IMR-90 (cell line): ENCODE measurements around the gene DUS3L. TPM values are rescaled to one million over a fixed set of nuclear protein-coding genes. Genes with fewer than 3 reads are reported as not detected.

Source experiments
- ATAC-seq: fragments of 200-7000 bp; cut with Tn5 transposase; 2 replicates; pipeline ENCODE4 v1.9.1; 2020; ENCODE audit warnings: low read depth, mild to moderate bottlenecking, moderate library complexity
- BruUV-seq: library from RNA; stranded (reverse); fragments of 400-500 nt; replicated peaks from 2 replicates; lab custom pipeline; 2021; lab: Mats Ljungman, UMichigan
- CTCF ChIA-PET: fragments of 300-600 bp; formaldehyde crosslinking; extraction: SDS; loops from one replicate; lab custom pipeline; 2021; ENCODE audit warnings: antibody characterized with exemption; lab: Yijun Ruan, JAX
- POLR2A ChIA-PET: fragments of 300-600 bp; sonication (Branson Sonifier 250); formaldehyde crosslinking; loops from one replicate; lab custom pipeline; 2022; ENCODE audit warnings: antibody characterized with exemption; ENCODE audit not compliant: unreplicated experiment; lab: Charles Lee
- DNase-seq: peaks from one replicate; pipeline ENCODE4 v3.0.0; 2013
- H2AFZ ChIP-seq: replicated peaks from 2 replicates; pipeline ENCODE3; 2013; ENCODE audit warnings: low read length, mild to moderate bottlenecking; ENCODE audit not compliant: poor library complexity
- H2AK5ac ChIP-seq: 2 replicates; pipeline ENCODE4 v1.6.1; 2013; ENCODE audit warnings: low read depth, low read length, inconsistent platforms
- H2AK9ac ChIP-seq: replicated peaks from 2 replicates; pipeline ENCODE3; 2013; ENCODE audit warnings: mild to moderate bottlenecking, low read depth, low read length, moderate library complexity; ENCODE audit not compliant: poor library complexity
- H2BK120ac ChIP-seq: 2 replicates; pipeline ENCODE4 v1.6.1; 2013; ENCODE audit warnings: low read depth, low read length, inconsistent platforms
- H2BK15ac ChIP-seq: 3 replicates; pipeline ENCODE4 v1.6.1; 2013; ENCODE audit warnings: low read depth, low read length, inconsistent platforms
- H2BK20ac ChIP-seq: 2 replicates; pipeline ENCODE4 v1.6.1; 2013; ENCODE audit warnings: low read depth, mild to moderate bottlenecking, inconsistent platforms, low read length, moderate library complexity
- H2BK5ac ChIP-seq: 2 replicates; pipeline ENCODE4 v1.6.1; 2013; ENCODE audit warnings: mild to moderate bottlenecking, low read depth, low read length, inconsistent platforms; ENCODE audit not compliant: poor library complexity, severe bottlenecking
- H3K14ac ChIP-seq: replicated peaks from 2 replicates; pipeline ENCODE4 v1.6.1; 2013; ENCODE audit warnings: low read depth, low read length, inconsistent platforms
- H3K18ac ChIP-seq: 2 replicates; pipeline ENCODE4 v1.6.1; 2013; ENCODE audit warnings: low read depth, low read length, control low read depth
- H3K23ac ChIP-seq: 2 replicates; pipeline ENCODE4 v1.6.1; 2013; ENCODE audit warnings: low read depth, low read length, inconsistent platforms
- H3K27ac ChIP-seq: 2 replicates; pipeline ENCODE4 v1.5.1; 2013; ENCODE audit warnings: mild to moderate bottlenecking, control low read depth, low read length; ENCODE audit not compliant: insufficient read depth
- H3K27me3 ChIP-seq: 2 replicates; pipeline ENCODE4 v1.6.1; 2013; ENCODE audit warnings: low read length; ENCODE audit not compliant: control insufficient read depth, insufficient read depth
- H3K36me3 ChIP-seq: 2 replicates; pipeline ENCODE4 v1.6.1; 2013; ENCODE audit warnings: low read length, mixed read lengths; ENCODE audit not compliant: control insufficient read depth, insufficient read depth
- H3K4ac ChIP-seq: 2 replicates; pipeline ENCODE4 v1.6.1; 2013; ENCODE audit warnings: low read depth, low read length, inconsistent platforms
- H3K4me1 ChIP-seq: 2 replicates; pipeline ENCODE4 v1.6.1; 2013; ENCODE audit warnings: low read length, mixed read lengths; ENCODE audit not compliant: control insufficient read depth, insufficient read depth
- H3K4me2 ChIP-seq: 2 replicates; pipeline ENCODE4 v1.6.1; 2013; ENCODE audit warnings: low read depth, mild to moderate bottlenecking, control low read depth, low read length, moderate library complexity
- H3K4me3 ChIP-seq: 2 replicates; pipeline ENCODE4 v1.5.1; 2013; ENCODE audit warnings: low read depth, mild to moderate bottlenecking, control low read depth, low read length, moderate library complexity; ENCODE audit not compliant: insufficient read depth
- H3K56ac ChIP-seq: 2 replicates; pipeline ENCODE4 v1.6.1; 2013; ENCODE audit warnings: low read length, inconsistent platforms; ENCODE audit not compliant: insufficient read depth; ENCODE audit errors: extremely low read depth
- H3K79me1 ChIP-seq, 2 experiments: 2 replicates each; pipeline ENCODE4 v1.6.1; 2013; ENCODE audit warnings: low read length in 2 of 2, inconsistent platforms in 1 of 2, low read depth in 1 of 2
- H3K9ac ChIP-seq: 2 replicates; pipeline ENCODE4 v1.6.1; 2013; ENCODE audit warnings: low read depth, low read length, control low read depth
- H3K9me1 ChIP-seq: 2 replicates; pipeline ENCODE4 v1.6.1; 2013; ENCODE audit warnings: low read length, inconsistent platforms; ENCODE audit not compliant: insufficient read depth
- H3K9me3 ChIP-seq: 2 replicates; pipeline ENCODE4 v1.6.1; 2013; ENCODE audit warnings: low read length; ENCODE audit not compliant: control insufficient read depth, insufficient read depth
- H4K20me1 ChIP-seq: 2 replicates; pipeline ENCODE4 v1.6.1; 2013; ENCODE audit warnings: low read length, inconsistent platforms; ENCODE audit not compliant: insufficient read depth
- H4K5ac ChIP-seq: 2 replicates; pipeline ENCODE4 v1.6.1; 2013; ENCODE audit warnings: mild to moderate bottlenecking, low read depth, low read length, control low read depth
- H4K8ac ChIP-seq, 2 experiments: 2 replicates each; pipeline ENCODE4 v1.6.1; 2013; ENCODE audit warnings: low read depth in 2 of 2, low read length in 2 of 2, control low read depth in 1 of 2, inconsistent platforms in 1 of 2
- H4K91ac ChIP-seq: 2 replicates; pipeline ENCODE4 v1.6.1; 2013; ENCODE audit warnings: low read depth, low read length, inconsistent platforms; ENCODE audit not compliant: insufficient read depth
- CEBPB ChIP-seq: IDR thresholded peaks from 2 replicates; pipeline ENCODE4 v1.6.1; 2012; ENCODE audit warnings: low read depth, low read length, improper control_type of control experiment
- FOS ChIP-seq: fragments of 150-350 bp; IDR thresholded peaks from 2 replicates; pipeline ENCODE4 v1.6.1; 2016; ENCODE audit warnings: low read depth, low read length
- MAFK ChIP-seq: IDR thresholded peaks from 2 replicates; pipeline ENCODE4 v1.6.1; 2012; ENCODE audit warnings: low read depth, low read length, improper control_type of control experiment
- MXI1 ChIP-seq: IDR thresholded peaks from 2 replicates; pipeline ENCODE4 v1.6.1; 2012; ENCODE audit warnings: low read depth, mild to moderate bottlenecking, low read length, moderate library complexity, borderline replicate concordance
- POLR2A ChIP-seq: IDR thresholded peaks from 2 replicates; pipeline ENCODE4 v1.6.1; 2012; ENCODE audit warnings: mild to moderate bottlenecking, low read depth, low read length
- RFX5 ChIP-seq: IDR thresholded peaks from 2 replicates; pipeline ENCODE4 v1.8.0; 2012; ENCODE audit warnings: low read depth, mild to moderate bottlenecking, low read length, moderate library complexity
- SMC3 ChIP-seq: fragments of 150-350 bp; IDR thresholded peaks from 2 replicates; pipeline ENCODE4 v1.6.1; 2016; ENCODE audit warnings: low read depth, mild to moderate bottlenecking, antibody characterized with exemption, low read length, moderate library complexity
- WGBS, 2 experiments: methylation state at CpG; one replicate each; pipeline versions ENCODE4 v1.1.5 to v1.1.7; 2013; ENCODE audit warnings: missing lambda C conversion rate in 2 of 2; ENCODE audit not compliant: insufficient read length in 1 of 2; ENCODE audit errors: extremely low coverage in 2 of 2; 5-methylcytosine and 5-hydroxymethylcytosine counted together
- dilution Hi-C: fragments of 300-500 bp; cut with HindIII; formaldehyde crosslinking; loops from one replicate; pipeline ENCODE4 v1.14.3; 2018; ENCODE audit warnings: low sequenced_read_pairs; ENCODE audit not compliant: unreplicated experiment
- in situ Hi-C: fragments of 300-500 bp; cut with MboI; formaldehyde crosslinking; loops from 3 replicates; pipeline ENCODE4 v1.14.3; 2019; ENCODE audit warnings: low sequenced_read_pairs, inconsistent platforms, mixed read lengths
- intact Hi-C: fragments of 100-400 bp; cut with micrococcal nuclease; formaldehyde crosslinking; loops from 2 replicates; pipeline ENCODE4 v1.10.0; 2022
- polyA plus RNA-seq, 3 experiments: library from polyadenylated mRNA; depleted of rRNA; stranded (reverse); fragments of >200 nt; gene quantifications; 2 replicates each; pipeline ENCODE4 v1.2.3, GENCODE V29; 2012; ENCODE audit warnings: low replicate concordance in 1 of 3
- total RNA-seq: library from RNA; depleted of rRNA; stranded (reverse); fragments of >200 nt; gene quantifications from 2 replicates; pipeline ENCODE4 v1.2.3, GENCODE V29; 2012
- TF ChIP-seq, protein P1 (sequence below): fragments of 150-350 bp; IDR thresholded peaks from 2 replicates; pipeline ENCODE4 v1.6.1; 2016; ENCODE audit warnings: low read depth, mild to moderate bottlenecking, low read length, moderate library complexity, borderline replicate concordance
- TF ChIP-seq, protein P2 (sequence below): conservative IDR thresholded peaks from 2 replicates; pipeline ENCODE4 v1.5.1; 2012; ENCODE audit warnings: mild to moderate bottlenecking, low read depth, low read length, improper control_type of control experiment
- TF ChIP-seq, protein P3 (sequence below): fragments of 150-350 bp; IDR thresholded peaks from 2 replicates; pipeline ENCODE4 v1.6.1; 2017; ENCODE audit warnings: mild to moderate bottlenecking, antibody characterized with exemption, low read length, low read depth

Gene DUS3L
- total and polyA plus RNA-seq, 2 of the 4 experiments (the other 2 are of a cell fraction), result 12.4 to 21.3 TPM

- CTCF ChIA-PET, result interaction anchor here (0.6 kb wide), 1 partner anchor 19 kb away, joined by 3 read pairs; no protein-coding TSS in a partner anchor
- Histone ChIP-seq H3K4me3 (no peak overlapping the region), H2BK15ac (no peak overlapping the region), H3K4me2 (no peak overlapping the region), H3K4ac (no peak overlapping the region), H2AK5ac (no peak overlapping the region), H2BK120ac (no peak overlapping the region), H2AFZ (no peak overlapping the region), H3K56ac (no peak overlapping the region), H3K14ac (no peak overlapping the region), H4K91ac (no peak overlapping the region), H2BK5ac (no peak overlapping the region), H3K9me3 (0 out of 2 replicates have a peak, but pooled peaks cover 3% of the 10 kb centered on the region), H4K20me1 (no peaks in the 10 kb centered on the region), H3K9ac (no peak overlapping the region), H3K4me1 (no peaks in the 10 kb centered on the region), H2AK9ac (no peak overlapping the region), H3K23ac (no peak overlapping the region), H3K18ac (no peak overlapping the region), H3K9me1 (no peaks in the 10 kb centered on the region), H3K27ac (no peak overlapping the region), H4K5ac (no peak overlapping the region), H3K79me1 (no peaks in the 10 kb centered on the region), H3K36me3 (no peaks in the 10 kb centered on the region), H4K8ac (no peak overlapping the region), H3K27me3 (no peaks in the 10 kb centered on the region), H2BK20ac (no peak overlapping the region)
- ATAC-seq (no peak), DNase-seq (no peak)
- dilution Hi-C loops, result no loop called here
- in situ Hi-C loops, result no loop called here
- POLR2A ChIA-PET, result interaction anchor here (0.6 kb wide), 1 partner anchor 11 kb away, joined by 9 read pairs; no protein-coding TSS in a partner anchor
- no TSS peak for BruUV-seq
- no CpG with 5 or more reads among the region's 10 CpGs for WGBS, 2 experiments
- intact Hi-C loops, result no loop called here
- TF ChIP-seq SMC3 (no peak), FOS (no peak), MXI1 (no peak), MAFK (no peak), RFX5 (no peak), CEBPB (no peak), POLR2A (no peak)
- TF ChIP-seq, protein P1, sequence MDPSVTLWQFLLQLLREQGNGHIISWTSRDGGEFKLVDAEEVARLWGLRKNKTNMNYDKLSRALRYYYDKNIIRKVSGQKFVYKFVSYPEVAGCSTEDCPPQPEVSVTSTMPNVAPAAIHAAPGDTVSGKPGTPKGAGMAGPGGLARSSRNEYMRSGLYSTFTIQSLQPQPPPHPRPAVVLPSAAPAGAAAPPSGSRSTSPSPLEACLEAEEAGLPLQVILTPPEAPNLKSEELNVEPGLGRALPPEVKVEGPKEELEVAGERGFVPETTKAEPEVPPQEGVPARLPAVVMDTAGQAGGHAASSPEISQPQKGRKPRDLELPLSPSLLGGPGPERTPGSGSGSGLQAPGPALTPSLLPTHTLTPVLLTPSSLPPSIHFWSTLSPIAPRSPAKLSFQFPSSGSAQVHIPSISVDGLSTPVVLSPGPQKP, result no peak
- TF ChIP-seq, protein P2, sequence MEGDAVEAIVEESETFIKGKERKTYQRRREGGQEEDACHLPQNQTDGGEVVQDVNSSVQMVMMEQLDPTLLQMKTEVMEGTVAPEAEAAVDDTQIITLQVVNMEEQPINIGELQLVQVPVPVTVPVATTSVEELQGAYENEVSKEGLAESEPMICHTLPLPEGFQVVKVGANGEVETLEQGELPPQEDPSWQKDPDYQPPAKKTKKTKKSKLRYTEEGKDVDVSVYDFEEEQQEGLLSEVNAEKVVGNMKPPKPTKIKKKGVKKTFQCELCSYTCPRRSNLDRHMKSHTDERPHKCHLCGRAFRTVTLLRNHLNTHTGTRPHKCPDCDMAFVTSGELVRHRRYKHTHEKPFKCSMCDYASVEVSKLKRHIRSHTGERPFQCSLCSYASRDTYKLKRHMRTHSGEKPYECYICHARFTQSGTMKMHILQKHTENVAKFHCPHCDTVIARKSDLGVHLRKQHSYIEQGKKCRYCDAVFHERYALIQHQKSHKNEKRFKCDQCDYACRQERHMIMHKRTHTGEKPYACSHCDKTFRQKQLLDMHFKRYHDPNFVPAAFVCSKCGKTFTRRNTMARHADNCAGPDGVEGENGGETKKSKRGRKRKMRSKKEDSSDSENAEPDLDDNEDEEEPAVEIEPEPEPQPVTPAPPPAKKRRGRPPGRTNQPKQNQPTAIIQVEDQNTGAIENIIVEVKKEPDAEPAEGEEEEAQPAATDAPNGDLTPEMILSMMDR, result no peak
- TF ChIP-seq, protein P3, sequence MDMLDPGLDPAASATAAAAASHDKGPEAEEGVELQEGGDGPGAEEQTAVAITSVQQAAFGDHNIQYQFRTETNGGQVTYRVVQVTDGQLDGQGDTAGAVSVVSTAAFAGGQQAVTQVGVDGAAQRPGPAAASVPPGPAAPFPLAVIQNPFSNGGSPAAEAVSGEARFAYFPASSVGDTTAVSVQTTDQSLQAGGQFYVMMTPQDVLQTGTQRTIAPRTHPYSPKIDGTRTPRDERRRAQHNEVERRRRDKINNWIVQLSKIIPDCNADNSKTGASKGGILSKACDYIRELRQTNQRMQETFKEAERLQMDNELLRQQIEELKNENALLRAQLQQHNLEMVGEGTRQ, result no peak
These were observed 23.0 kb downstream of the DUS3L start for GRCh38 chr19:5767949-5768348.
